ENCODE results near the gene BEST2.

BEST2 gene

DNA sequence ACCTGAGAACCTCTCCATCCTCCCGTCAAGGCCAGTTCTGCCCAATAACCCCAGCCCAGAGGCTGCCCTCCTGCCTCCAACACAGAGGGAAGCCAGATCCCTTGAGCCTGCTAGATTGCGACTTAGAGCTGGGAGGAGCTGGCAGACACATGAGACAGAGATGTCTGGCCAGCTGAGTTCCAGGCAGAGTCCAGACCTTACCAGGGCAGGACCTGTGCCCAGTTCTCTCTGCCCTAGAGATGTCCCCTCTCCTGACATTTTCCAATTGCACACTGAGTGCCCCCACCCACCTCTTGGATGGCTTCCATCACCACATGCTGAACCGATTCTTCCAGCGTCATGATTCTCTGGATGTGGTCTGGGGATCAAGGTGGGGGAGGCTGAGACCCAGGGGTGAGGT lies 20.7 kb downstream of the BEST2 start:
- no peak for DNase-seq

DNA sequence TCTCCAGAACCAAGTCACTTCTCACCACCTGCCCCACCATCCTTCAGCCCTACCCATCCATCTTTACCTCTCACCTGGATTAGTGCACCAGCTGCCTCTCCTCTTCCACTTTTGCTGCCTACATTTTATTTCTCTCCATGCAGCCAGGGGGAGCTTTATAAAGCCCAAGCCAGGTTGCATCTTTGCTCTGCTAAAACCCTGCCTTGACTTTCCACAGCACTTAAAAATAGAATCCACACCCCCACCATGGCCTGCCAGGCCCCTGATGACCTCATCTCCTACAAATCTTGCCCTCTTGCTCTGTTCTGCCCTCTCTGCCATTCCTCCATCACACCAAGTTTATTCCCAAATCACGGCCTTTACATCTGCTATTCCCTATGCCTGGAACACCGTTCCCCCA lies 22.0 kb downstream of the BEST2 start:
- no peak for DNase-seq

DNA sequence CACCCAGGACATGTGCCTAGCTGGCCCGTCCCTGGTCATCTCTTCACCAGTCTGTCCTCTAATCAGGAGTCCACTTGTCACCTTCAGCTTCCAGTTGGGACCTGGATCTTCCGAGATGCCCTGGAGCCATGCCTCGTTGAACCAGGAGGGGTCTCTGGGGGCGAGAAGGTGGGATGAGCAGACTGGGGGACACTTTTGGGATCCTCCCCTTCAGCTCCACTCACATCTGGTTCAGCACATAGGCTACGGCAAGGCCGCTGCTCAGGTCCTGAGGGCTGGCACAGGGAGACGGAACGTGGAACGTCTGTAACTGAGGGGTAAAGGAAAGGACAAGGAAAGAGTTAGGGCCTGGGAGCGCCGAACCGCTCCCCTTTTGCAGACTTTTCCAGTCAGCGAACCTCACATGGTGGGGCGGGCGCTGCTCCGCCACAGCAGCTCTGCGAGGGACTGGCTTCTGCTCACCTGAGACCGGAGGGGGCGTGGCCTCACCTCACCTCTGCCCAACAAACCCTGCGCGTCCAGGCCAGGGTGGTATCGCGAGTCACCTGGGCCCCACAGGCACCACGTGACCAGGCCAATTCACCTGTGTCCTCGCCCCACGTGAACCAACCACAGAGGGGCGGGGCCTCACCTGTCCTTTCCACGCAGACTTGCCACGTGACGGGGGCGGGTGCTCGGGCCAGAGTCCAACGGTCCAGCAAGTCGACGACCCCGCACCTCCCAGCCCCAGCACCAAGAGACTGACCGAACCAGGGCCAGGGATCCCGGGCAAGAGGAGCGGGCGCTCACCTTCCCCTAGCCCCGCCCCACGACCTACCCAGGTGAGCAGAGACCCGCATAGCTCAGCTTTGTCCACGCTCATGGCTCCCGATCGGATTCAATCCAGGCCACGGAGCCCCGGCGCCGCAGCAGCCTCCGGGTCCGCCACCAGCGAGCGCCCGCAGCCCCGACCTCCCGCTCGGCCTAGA lies 23.3 kb downstream of the BEST2 start, which contains the start of gene HOOK2:
HOOK2 (minus strand) TSS at position 965 of the 968 bp plus-strand sequence; CDS start at position 862, 103 bp downstream.
- DNase-seq: no peak

DNA sequence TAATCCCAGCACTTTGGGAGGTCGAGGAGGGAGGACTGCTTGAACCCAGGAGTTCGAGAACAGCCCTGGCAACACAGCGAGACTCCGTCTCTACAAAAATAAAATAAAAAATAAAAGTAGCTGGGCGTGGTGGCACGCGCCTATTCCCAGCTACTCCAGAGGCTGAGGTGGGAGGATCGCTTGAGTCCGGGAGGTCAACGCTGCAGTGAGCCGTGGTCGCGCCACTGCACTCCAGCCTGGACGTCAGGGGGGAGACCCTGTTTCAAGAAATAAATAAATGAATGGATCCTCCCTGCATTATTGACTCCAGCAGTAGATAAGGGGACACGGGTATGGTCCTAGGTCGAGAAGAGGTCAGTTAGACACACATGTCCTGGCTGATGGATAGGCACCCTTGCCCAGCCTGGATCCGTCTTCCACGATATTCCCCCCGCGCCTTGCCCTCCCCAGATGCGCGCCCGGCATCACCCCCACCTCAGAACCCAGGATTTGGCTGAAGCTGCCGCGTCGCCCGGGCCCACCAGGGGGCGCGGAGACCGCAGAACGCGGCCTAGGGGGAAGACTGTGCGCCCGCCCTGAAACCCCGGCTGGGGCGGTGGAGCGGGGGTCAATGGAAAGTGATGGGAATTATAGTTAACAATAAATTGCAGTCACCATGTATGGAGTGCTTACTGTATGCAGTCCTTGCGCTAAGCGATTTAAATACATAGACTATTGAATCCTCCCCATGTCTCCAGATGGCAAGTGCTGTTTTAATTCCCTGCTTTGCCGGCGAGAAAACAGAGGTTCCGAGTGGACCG lies 25.8 kb downstream of the BEST2 start:
- DNase-seq: peak; percentile 58 to 59

DNA sequence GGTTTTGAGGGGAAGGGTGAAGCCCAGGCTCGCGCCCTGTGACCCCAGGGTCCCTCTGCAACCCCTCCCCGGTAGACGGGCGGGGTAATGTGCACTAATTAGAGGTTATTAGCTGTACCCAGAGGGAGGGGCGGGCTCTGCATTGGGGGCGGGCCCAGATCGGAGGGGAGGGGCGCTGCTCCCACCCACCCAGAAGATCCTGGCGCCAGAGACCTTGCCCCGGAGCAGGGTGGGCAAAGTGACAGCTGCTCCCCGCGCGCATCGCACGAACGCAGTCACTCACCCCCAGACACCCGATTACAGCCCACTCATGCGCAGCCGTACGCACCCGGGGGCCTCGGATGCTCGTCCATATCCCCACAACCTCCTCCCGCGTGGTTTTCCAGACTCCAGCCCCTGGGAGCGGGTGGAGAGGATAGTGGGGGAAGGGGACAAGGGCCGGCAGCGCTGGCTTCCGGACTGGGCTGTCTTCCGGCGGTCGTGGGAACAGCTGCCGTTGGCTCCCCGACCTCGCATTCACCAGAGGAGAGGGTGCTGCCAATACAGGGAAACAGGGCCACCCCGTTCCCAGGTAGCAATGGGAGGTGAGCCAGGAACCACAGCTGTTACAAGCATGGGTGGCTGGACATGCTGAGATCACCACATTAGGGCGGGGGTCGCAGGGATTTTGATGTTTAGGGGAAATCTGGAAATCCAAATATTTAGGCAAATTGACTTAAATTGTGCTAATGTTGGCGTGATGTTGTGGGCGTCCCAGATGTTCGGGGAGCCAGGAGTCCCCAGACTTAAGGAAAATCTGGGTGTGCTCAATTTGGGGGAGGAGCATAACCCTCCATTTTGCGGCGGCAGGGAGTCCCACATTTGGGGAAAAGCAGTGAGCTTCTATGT lies 26.7 kb downstream of the BEST2 start:
- DNase-seq: peak in 1 of 2 donors; percentile 36

DNA sequence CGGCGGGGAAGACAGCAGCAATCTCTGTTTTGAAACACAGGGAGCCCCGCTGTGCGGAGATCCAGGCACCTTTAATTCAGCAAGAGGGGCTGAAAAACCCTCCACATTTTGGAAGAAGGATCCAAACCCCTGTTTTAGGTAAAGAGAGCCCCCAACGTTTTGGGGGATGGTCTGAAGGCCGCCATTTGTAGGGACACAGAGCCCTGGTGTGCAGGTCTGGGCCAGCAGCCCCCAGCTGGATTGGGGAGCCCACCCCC lies 27.2 kb downstream of the BEST2 start:
- no peak for DNase-seq

DNA sequence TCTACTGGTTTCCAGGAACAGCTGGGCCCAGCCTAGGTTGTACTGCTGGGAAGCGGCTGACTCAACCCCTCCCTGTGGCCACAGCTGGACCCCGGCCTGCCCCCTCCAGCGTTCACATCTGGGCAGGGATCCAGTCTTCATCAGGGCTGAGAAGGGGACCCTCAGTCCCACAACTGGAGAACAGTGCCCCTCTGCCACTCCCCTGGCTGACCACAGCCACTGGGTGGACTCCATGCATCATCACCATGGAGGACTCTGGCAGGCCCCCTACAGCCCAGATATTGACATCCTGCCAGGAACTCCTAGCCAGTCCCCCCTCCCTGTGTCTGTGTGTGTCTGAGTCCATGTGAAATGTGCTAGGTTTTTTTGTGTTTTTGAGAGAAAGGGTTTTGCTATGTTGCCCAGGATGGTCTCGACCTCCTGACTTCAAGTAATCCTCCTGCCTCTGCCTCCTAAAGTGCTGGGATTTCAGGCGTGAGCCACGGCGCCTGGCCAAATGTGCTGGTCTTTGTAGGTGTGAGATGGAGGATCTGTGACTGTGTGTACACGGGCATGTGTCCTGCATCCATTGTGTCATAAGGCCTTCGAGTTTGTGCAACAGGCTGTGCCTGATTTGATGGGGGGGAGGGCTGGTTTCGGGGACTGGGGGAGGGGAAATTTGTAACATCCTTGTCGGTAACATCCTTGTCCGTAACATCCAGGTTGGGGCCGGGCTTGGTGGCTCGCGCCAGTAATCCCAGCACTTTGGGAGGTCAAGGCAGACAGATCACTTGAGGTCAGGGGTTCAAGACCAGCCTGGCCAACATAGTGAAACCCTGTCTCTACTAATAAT lies 27.8 kb downstream of the BEST2 start:
- no peak for DNase-seq

- peak in 1 of 2 donors; percentile 52 for DNase-seq
Observed at GRCh38 chr19:12782174-12782423, 30.5 kb downstream of the BEST2 start.

DNA sequence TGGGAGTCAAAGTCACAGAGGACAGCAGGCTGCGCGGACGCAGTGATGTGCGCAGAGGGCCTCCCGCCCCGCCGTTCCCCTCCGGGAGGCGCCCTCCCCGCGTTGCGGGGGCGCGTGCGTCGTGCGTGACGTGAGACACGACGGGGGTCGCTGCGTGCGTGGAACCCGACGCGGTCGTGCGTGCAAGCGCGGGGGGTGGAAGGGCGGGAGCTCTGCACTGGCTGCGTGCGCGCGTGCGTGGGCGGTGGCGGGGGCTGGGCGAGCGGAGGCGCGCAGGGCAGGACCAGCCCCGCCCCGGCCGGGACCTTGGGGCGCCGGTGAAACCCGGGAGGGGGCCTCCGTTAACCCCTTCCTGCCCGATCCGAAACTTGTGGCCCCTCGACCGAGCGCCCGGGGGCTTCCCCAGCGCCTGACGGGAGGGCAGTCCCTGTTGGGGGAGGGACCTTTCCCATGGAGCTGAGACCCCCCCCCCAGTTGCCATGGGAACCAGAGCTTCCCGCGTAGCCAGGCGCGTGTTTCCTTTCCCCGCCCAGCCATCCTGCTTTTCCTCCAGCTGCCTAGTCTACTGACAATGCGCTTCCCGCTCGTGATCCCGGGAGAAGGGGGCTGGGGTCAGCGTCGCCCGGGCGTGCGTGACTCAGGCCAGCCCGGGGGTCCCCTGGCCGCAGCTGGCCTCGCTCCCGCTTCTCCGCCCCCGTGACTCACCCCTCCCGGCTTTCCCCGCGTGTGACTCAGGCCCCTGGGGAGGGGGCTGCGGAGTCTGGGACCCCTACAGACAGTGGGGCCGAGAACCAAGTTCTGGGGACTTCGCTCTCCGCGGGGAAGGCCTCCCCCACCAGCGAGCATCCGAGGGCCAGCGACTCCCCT lies 31.1 kb downstream of the BEST2 start:
- DNase-seq: peak; percentile 52 to 81

GRCh38 chr19:12783291-12783848 lies 31.8 kb downstream of the BEST2 start:
- DNase-seq: no peak

DNA sequence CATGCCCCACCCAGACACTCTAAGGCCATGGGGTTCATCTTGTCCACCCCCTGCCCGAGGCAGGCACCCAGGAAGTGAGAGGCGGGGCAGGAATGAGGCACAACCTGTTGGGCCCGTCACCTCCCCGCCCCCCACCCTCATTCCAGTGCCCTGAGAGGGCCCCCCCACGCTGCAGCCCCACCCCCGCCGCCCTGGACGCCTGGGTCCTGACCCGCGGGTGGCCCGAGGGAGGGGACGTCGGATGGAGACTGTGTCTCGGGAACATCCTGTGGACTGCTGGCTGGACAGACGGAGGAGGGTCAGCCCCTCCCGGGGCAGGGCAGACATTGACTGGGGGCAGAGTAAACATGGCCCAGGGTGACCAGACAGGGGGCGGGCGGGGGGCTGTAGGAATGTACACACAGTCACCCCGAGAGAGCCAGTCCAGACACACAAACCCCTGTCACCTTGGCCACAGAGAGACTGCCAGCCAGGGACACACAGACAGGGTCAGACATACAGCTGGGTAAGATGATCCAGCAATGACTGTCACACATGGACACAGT lies 32.3 kb downstream of the BEST2 start:
- no peak for DNase-seq

GRCh38 chr19:12784394-12784870 lies 32.8 kb downstream of the BEST2 start:
- no peak for DNase-seq

DNA sequence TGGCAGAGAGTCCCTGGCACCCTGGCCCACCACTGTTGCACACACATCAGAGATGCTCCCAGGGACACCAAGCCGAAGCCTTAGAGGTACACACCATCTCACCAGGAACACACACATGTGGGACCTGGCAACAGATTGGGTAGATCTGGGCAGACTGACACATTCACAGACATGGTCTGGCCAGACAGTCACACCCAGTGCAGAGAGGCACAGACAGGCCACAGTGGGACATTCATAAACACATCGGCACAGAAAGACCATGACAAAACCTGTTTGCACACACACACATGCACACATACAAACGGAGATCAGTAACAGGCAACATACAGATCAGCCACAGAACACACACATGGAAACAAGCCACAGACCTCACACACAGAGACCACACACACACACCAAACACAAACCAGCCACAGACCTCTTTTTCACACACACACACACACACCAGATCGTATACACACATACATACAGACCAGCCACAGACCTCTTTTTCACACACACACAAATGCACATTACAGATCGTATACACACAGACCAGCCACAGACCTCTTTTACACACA lies 33.4 kb downstream of the BEST2 start:
- DNase-seq: no peak

GRCh38 chr19:12785431-12786031 lies 33.9 kb downstream of the BEST2 start:
- peak; percentile 44 to 59 for DNase-seq

- DNase-seq: peak; percentile 53 to 59
Observed at GRCh38 chr19:12786141-12786870, 34.7 kb downstream of the BEST2 start.

DNA sequence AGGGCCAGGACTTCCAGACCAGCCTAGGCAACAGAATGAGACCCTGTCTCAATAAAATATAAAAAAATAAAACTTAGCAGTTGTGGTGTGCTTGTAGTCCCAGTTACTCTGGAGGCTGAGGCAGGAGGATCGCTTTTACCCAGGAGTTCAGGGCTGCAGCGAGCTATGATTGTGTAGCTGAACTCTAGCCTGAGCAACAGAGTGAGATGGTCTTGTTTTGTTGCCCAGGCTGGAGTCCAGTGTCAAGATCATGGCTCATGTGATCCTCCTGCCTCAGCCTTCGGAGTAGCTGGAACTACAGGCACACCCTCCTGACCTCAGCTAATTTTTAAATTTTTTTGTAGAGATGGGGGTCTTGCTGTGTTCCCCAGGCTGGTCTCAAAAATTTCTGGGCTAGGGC lies 35.4 kb downstream of the BEST2 start:
- DNase-seq: no peak

- DNase-seq: no peak
Observed at GRCh38 chr19:12787458-12787857, 35.9 kb downstream of the BEST2 start.

DNA sequence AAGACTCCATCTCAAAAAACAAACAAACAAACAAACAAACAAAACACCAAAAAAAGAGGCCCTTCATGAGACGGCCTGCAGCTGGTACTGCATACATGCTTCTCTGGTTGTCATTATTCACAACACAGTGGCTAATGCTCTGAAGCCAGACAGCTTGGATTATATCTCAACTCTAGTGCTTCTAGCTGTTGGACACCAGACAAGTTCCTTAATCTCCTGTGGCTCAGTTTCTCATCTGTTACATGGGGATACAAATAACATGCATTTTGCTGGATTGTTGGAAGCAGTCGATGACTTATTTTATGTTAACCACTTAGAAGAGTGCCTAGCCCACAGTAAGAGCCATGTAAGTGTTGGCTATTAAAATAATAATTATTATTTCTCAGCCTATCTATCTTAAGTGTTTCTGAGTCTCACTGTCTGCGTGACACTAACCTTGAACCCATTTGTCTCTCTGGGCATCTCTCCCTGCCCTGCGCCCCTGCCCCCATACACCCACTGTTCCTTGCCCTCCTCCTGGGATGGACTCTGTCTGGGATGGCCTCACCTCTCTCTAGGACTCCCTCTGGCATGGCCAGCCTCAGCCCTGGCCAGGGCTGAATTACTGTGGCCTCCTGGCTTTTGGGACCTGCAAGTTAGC lies 36.6 kb downstream of the BEST2 start:
- no peak for DNase-seq
